Measurements from ENCODE around the gene SEC63. TPM values are rescaled to one million over a fixed set of nuclear protein-coding genes. Genes with fewer than 3 reads are reported as not detected.
"Not testable (repeated sequence)": the region's sequence is repeated elsewhere in the genome, so short reads cannot be mapped to it uniquely, and the experiment has no call there.

The SEC63 gene
- total RNA-seq, 1 donor from 2014 or later, result 25.3 TPM

DNA sequence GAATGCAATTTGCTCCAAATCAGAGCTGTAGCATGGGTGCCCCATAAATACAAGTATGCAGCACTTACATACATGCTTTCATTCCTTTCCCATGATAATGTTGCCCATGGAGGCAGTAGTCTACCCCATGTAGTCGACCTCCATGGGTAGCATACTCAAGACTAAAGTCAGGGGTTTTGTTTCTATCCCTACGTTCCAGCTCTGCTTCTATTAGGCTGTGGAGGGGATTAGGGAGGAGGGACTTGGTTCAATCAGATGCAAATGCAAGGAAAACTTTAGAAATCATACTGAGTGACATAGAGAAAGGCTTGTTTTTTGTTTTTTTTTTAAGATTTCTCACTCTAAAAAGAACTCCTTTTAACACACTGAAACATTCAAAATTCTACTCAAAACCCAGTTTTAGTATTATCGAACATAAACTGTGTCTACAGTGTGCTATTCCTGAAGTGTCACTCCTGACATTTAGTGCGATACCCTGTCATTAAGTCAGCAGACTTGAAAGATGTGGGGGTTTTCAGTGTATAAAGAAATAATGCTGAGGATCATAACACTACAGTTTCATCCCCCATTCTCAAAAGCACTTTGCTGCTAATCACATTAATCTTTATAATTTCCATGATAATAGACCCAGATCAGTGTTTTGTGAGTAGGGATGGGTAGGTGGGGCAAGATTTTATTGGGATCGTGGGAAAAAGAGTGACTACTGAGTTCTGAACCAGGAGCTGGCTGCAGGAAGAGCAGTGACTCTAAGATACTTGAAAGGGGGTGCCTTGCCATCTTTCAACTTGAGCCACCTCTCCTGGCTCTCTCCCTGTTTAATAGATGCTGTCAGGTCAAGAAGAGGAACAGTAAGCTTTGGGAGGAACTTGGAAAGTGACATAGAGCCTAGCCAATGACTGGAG is 93.5 kb downstream of the SEC63 start:
- no peak for DNase-seq (ENCODE audit: extremely low read depth, low read depth, low spot score)

DNA sequence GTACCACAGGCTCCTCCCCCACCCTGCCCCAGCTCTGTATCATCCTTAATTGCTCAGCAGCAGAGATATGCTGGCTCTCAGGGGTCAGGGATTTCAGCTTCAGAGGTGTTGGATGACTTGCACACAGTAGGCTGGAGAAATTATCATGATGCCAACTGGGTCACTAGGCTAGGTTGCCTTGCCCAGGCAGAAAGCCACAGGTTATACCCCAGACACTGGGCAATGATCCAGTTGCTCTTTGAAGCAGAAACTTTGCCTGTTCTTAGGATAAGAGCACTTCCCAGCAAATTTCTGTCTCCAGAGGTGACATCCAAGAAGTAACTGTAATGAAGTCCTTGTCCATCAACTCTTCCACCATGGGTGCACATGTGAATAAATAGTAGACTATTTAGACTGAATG is 95.6 kb downstream of the SEC63 start:
- DNase-seq (ENCODE audit: extremely low read depth, low read depth, low spot score), result no peak

GRCh38 chr6:107860963-107861362 is 97.0 kb downstream of the SEC63 start:
- DNase-seq (ENCODE audit: extremely low read depth, low read depth, low spot score), result not testable (repeated sequence)

- DNase-seq (ENCODE audit: extremely low read depth, low read depth, low spot score), result not testable (repeated sequence)
Measured at GRCh38 chr6:107860144-107860543, 97.9 kb downstream of the SEC63 start.

- DNase-seq (ENCODE audit: extremely low read depth, low read depth, low spot score), result no peak
Measured at GRCh38 chr6:107853230-107853629, 104.8 kb downstream of the SEC63 start.

- no peak for DNase-seq (ENCODE audit: extremely low read depth, low read depth, low spot score)
Measured at GRCh38 chr6:107849325-107849724, 108.7 kb downstream of the SEC63 start.

- no peak for DNase-seq (ENCODE audit: extremely low read depth, low read depth, low spot score)
Measured at GRCh38 chr6:107847844-107848802, 109.9 kb downstream of the SEC63 start.

DNA sequence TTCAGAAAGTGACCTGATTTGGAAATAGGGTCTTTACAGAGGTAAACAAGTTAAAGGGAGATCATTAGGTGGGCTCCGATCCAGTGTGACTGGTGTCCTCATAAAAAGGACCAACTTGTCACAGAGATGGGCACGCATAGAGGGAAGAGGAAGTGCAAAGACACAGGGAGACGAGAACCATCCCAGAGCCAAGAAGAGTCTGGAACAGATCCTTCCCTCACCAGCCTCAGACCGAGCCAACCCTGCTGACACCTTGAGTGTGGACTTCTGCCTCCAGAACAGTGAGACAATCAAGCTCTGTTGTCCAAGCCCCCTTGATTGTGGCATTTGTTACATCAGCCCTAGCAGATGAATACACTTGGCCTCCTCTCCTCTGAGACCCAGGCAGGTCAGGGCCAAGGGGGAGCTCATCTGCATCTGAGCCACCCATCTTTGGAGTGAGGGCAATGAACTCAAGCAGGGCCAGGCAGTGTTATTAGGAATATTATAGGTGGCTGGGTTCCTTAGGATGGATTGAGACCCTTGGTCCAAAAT is 111.7 kb downstream of the SEC63 start:
- no peak for DNase-seq (ENCODE audit: extremely low read depth, low read depth, low spot score)

- no peak for DNase-seq (ENCODE audit: extremely low read depth, low read depth, low spot score)
Measured at GRCh38 chr6:107845777-107846176, 112.2 kb downstream of the SEC63 start.

- no peak for DNase-seq (ENCODE audit: extremely low read depth, low read depth, low spot score)
Measured at GRCh38 chr6:107843400-107843799, 114.6 kb downstream of the SEC63 start.

DNA sequence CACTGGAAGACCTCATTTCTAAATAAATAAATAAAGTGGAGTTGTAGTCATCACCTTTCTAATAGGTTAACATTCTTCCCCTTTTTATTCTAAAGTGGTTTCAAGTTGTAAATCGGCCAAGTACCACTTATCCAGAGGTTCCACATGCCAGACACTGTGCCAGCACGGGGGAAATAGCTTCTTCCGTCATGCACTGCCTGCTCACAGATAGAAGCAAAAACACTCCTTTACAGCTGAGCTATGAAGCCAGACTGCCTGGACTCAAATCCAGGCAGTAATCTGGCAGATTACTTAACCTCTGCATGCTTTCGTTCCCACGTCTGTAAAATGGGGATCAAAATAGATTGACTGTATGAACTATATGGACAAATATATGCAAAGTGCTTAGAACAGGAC is 116.7 kb downstream of the SEC63 start:
- DNase-seq (ENCODE audit: extremely low read depth, low read depth, low spot score), result no peak

DNA sequence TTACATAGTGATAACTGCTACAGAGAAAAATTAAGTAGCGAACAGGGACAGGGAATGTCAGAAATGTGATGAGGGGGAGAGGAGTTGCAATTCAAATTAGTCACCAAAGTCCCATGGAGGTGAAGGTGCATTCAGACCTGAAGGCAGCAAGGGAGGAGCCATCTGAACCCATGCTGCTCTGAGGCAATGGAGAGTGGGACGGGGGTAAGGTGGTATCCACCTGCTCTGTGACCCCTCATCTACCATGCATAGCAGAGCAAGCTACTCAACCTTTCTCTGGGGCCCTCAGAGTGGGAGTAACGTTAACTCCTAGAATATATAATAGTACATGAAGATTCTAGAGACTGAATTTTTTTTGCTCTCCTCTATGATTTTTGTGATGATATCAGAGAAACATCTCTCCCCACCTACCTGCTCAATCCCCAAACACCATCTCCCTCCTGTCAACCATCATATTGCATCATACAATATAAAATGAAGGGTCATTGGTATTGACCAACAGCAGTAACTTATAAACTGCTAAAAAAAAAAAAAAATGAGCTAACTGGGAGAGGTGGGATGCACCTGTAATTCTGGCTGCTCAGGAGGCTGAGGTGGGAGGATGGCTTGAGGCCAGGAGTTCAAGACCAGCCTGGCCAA is 117.3 kb downstream of the SEC63 start:
- no peak for DNase-seq (ENCODE audit: extremely low read depth, low read depth, low spot score)

DNA sequence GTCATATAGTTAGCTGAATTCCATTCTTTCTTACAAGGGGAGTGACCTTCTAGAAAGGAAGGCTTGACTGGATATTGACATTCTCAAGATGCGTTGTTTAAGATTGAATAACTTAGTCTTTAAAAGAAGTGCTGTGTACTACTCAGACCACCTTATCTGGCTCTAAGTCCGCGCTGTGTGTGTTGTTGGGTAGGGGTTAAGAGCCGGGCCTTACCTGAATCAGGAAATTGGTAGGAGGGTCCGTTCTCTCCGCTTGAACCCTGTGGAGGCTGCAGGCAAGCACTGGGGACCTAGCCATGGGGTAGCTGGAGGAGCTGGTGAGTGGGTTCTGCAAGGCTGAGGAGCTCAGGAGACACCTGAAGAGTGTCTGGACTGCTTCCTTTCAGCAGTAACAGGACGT is 124.9 kb downstream of the SEC63 start:
- no peak for DNase-seq (ENCODE audit: extremely low read depth, low read depth, low spot score)

- no peak for DNase-seq (ENCODE audit: extremely low read depth, low read depth, low spot score)
Measured at GRCh38 chr6:107832151-107833056, 125.6 kb downstream of the SEC63 start.

DNA sequence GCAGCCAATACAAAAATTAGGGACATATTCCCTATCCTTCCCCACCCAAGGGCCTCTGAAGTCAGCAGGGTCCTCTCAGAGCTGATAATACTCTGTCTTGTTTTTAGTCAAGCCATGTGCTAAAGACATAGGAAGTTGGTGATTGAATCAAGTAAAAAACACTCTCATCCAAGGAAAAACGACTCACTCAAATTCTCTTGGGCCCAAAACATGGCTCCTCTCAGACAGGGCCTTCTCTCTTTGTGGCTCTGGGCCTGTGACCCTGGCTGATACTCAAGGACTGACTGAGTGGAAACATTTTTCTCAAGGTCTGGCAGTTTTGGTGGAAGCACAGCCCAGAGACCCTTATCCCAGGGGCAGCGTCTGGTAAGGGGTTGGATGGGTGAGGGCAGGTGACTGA is 127.9 kb downstream of the SEC63 start:
- no peak for DNase-seq (ENCODE audit: extremely low read depth, low read depth, low spot score)

- DNase-seq (ENCODE audit: extremely low read depth, low read depth, low spot score), result no peak
Measured at GRCh38 chr6:107827541-107827940, 130.5 kb downstream of the SEC63 start.

- DNase-seq (ENCODE audit: extremely low read depth, low read depth, low spot score), result no peak
Measured at GRCh38 chr6:107823047-107823557, 134.9 kb downstream of the SEC63 start.

- DNase-seq (ENCODE audit: extremely low read depth, low read depth, low spot score), result no peak
Measured at GRCh38 chr6:107822176-107823046, 135.6 kb downstream of the SEC63 start.

- DNase-seq (ENCODE audit: extremely low read depth, low read depth, low spot score), result no peak
Measured at GRCh38 chr6:107821591-107821990, 136.4 kb downstream of the SEC63 start.

Measured in glomerular endothelial cell (primary cell).